ENCODE data around the gene THSD4.

The THSD4 gene

DNA sequence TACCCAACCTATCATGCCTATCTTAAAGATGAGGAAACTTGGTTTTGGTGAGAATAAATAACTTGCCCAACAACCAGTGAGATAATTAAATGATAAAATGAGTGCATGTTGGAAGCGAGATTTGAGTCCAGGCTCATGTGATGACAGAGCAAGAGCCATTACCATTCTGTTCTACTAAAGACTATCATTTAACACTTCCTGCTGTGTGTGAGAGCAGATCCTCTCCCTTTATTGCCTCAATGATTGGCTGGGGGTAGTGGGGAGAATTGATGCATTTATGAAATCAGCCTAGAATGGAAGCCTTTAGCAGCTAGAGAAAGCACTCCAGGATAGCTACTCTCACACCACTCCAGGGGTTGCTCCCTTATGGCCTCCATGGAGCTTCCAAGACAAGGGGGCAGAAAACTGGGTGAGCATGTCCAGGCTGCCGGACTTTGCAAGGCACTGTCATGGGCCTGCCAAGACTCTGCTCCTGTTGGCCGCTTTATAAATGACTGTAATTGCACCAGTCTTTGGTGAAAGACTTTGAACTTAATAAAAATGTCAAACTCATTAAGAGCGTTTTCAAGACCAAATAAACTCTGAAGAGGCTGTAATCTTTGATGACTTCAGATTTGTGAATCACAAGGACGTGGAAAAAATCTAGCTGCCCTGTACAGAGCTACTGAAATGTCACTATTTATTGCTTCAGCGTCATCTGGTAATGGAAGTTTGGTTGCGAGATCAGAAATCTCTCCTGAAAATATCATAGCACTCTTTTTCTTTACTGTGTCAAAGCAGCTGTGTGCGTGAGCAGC is 486.0 kb downstream of the THSD4 start:
- no peak overlapping the region for H3K4me3 ChIP-seq (ENCODE audit: low read length)
- TF ChIP-seq, protein P1, sequence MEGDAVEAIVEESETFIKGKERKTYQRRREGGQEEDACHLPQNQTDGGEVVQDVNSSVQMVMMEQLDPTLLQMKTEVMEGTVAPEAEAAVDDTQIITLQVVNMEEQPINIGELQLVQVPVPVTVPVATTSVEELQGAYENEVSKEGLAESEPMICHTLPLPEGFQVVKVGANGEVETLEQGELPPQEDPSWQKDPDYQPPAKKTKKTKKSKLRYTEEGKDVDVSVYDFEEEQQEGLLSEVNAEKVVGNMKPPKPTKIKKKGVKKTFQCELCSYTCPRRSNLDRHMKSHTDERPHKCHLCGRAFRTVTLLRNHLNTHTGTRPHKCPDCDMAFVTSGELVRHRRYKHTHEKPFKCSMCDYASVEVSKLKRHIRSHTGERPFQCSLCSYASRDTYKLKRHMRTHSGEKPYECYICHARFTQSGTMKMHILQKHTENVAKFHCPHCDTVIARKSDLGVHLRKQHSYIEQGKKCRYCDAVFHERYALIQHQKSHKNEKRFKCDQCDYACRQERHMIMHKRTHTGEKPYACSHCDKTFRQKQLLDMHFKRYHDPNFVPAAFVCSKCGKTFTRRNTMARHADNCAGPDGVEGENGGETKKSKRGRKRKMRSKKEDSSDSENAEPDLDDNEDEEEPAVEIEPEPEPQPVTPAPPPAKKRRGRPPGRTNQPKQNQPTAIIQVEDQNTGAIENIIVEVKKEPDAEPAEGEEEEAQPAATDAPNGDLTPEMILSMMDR (conservative IDR thresholded peaks at IDR 0.05; ENCODE audit: low read depth, low read length): no peak
- DNase-seq (ENCODE audit: low read depth): no peak

DNA sequence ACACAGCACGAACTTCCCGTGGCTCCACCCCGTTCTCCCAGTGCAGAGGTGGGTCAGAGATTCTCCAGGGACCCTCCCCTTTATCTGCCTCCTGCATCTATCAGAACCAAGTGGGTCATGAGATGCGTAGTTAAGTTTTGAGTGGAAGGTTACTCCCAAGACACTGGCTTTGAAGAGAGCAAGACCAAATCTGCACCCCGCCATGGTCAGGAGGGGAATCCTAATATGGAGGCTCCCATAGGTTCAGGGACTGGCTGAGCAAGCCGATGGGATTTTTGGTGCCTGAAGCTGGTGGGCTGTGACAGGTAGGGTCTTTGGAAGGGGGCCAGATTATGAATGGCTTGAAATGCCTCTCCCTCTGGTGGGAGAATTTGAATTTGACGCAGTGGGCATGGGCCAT is 488.1 kb downstream of the THSD4 start:
- DNase-seq (ENCODE audit: low read depth): no peak

DNA sequence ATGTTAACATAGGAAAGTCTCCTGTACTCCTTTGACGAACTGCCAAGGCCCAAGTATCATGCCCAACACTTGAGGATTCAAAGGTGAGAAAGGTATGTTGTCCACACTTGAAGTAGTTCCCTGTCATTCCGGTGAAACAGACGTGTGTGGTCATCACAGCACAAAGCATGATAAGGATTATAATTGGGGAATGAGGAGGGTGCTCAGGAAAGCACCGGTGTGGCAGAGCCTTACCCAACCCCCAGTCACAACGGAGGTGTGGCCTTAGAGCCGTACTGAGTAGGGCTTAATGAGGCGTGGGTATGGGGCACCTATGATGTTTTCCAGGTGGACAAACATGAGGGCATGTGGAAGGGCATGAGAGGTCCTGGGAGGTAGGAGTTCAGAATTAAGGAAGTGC is 492.1 kb downstream of the THSD4 start:
- no peak overlapping the region for H3K4me3 ChIP-seq (ENCODE audit: low read length)
- DNase-seq (ENCODE audit: low read depth): no peak
- TF ChIP-seq, protein P1 (conservative IDR thresholded peaks at IDR 0.05; ENCODE audit: low read depth, low read length): no peak

More for the DNA sequence above, 488.1 kb downstream of the THSD4 start:
- H3K4me3 ChIP-seq (ENCODE audit: low read length): no peak overlapping the region
- TF ChIP-seq, protein P1 (conservative IDR thresholded peaks at IDR 0.05; ENCODE audit: low read depth, low read length): no peak

DNA sequence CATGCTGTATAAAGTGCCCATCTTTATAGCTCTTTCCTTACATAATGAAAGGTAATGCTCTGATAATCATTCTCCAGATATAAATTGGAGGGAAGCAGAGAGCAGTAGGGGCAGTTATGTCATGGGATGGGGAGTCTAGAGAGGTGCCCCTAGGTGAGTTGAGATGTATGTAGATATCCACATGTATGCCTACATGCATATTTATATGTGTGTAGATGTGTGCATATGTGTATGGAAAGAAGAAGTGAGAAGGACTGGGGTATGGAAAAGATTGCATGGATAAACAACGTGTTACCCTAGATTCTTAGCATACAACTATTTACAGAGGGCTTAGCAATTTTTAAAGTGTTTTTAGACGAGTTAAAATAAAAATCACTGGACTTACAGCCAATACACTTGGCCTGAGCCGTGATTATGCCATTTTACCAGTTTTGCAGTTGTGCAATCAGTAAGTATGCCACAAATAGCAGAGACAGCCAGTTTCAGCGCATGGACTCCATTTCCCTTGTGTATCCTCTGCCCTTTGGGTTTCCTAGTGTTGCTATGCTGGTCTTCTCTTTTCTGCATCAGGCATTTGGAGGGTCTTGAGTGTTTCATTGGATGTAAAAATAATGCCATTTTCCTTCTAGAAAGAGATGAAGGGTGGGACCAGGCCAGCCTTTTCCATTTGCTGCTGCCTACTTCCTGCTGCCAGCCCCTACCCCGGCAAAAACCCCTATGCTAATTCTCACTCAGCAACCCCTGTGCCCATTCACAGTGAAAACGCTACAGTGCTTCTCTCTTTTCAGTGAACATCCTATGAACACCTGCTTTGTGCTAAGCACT is 495.7 kb downstream of the THSD4 start:
- TF ChIP-seq, protein P1 (conservative IDR thresholded peaks at IDR 0.05; ENCODE audit: low read depth, low read length): no peak
- no peak for DNase-seq (ENCODE audit: low read depth)
- H3K4me3 ChIP-seq (ENCODE audit: low read length): no peak overlapping the region

DNA sequence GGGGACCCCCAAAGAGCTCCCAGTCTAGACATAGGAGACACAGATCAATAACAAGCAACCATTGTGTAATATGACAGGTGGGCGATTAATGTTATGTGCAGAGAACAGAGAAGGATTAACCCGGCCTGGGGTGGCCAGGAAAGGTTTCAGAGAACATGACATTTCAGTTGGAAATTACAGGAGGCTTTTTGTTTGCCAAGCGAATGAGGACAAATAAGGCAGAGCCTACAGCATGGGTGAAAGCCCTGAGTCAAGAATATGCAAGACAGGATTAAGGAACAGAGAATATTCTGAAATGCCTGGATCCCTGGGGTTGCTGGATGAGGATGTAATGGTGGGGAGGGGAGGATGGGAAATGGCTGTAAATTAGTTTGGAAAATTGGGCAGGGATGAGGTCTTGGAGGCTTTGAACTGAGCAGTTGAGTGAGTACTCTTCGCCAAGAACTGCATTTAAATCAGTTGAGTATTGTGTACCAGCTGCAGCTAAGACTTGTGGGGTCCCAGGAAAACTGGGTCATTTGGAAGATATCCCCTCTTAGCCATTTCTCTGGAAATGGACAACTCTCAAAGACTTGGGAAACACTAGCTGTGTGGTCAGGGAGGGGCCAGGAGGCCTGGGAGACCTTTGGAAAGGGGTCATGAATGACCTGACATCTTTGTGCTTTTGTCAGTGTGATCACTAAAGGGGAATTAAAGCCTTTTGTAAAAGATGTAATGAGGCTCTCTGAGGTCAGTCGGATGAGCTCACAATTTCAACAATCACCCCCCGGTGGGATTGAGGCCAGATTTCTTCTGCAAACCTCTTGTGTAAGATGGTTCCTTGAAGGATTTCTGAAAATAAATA is 496.5 kb downstream of the THSD4 start:
- DNase-seq (ENCODE audit: low read depth): no peak
- TF ChIP-seq, protein P1 (conservative IDR thresholded peaks at IDR 0.05; ENCODE audit: low read depth, low read length): no peak

DNA sequence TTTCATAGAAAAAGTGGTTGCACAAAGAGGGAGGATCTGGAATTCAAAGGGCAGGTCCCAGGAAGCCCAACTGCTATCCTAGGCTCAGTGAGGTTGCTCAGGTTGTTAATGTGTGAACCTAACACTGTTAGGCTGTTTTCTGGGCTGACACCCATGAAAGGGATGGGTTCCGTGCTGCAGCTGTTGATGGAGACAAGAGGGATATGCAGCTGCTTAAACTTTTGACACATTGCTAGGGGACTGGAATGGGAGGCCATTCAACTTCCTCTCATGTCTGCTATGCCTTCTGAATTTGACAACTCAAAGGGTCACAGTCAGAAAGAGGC is 497.1 kb downstream of the THSD4 start:
- H3K4me3 ChIP-seq (ENCODE audit: low read length): no peak overlapping the region
- TF ChIP-seq, protein P1 (conservative IDR thresholded peaks at IDR 0.05; ENCODE audit: low read depth, low read length): no peak
- DNase-seq (ENCODE audit: low read depth): no peak

More for the DNA sequence above, 496.5 kb downstream of the THSD4 start:
- no peak overlapping the region for H3K4me3 ChIP-seq (ENCODE audit: low read length)

All from retinal pigment epithelial cell (primary cell).